Esophagus muscularis mucosa (tissue), 4 donors: ENCODE measurements around the gene DMD. TPM values are rescaled to one million over a fixed set of nuclear protein-coding genes. Genes with fewer than 3 reads are reported as not detected.
A peak's percentile ranks its signal among the peaks of the same experiment; 100 is the strongest.

Experiments used
- DNase-seq: peaks from one replicate; pipeline ENCODE4 v3.0.0-alpha.2; 2017; ENCODE audit errors: extremely low spot score
- H3K27ac ChIP-seq, 4 donors: fragments of 200-600 bp; sonication (generic); replicated peaks in 1 of 4; 1 replicate in 3 of 4; 2 replicates in 1 of 4; pipeline ENCODE4 v1.5.1; 2016 to 2019; ENCODE audit warnings: mild to moderate bottlenecking in 1 of 4
- H3K27me3 ChIP-seq, 4 donors: fragments of 200-600 bp; sonication (generic); one replicate each; pipeline versions ENCODE4 v1.5.1 to v1.6.0; 2016 to 2019
- H3K36me3 ChIP-seq, 4 donors: fragments of 200-600 bp; sonication (generic); one replicate each; pipeline ENCODE4 v1.5.1; 2016 to 2019
- H3K4me1 ChIP-seq, 4 donors: fragments of 200-600 bp; sonication (generic); one replicate each; pipeline ENCODE4 v1.5.1; 2016 to 2019
- H3K4me3 ChIP-seq, 4 donors: fragments of 200-600 bp; sonication (generic); 1 replicate in 2 of 4; 2 replicates in 2 of 4; pipeline ENCODE4 v1.5.1; 2016 to 2019; ENCODE audit warnings: mild to moderate bottlenecking in 4 of 4, moderate library complexity in 1 of 4
- H3K9me3 ChIP-seq, 4 donors: fragments of 200-600 bp; sonication (generic); 1 replicate in 3 of 4; 2 replicates in 1 of 4; pipeline ENCODE4 v1.5.1; 2016 to 2019
- CTCF ChIP-seq, 3 experiments: fragments of 200-600 bp in 2 of 3; fragments of 450-650 bp in 1 of 3; sonication (generic) in 2 of 3; IDR thresholded peaks; one replicate each; pipeline ENCODE4 v1.5.1; 2017 to 2019; ENCODE audit warnings: antibody characterized with exemption in 3 of 3, mild to moderate bottlenecking in 2 of 3, moderate library complexity in 1 of 3
- EP300 ChIP-seq: sonication (generic); formaldehyde crosslinking; IDR thresholded peaks from one replicate; pipeline ENCODE4 v1.6.1; 2017; ENCODE audit warnings: antibody characterized with exemption
- POLR2A ChIP-seq: fragments of 450-650 bp; IDR thresholded peaks from one replicate; pipeline ENCODE4 v1.6.1; 2017; ENCODE audit warnings: antibody characterized with exemption, moderate library complexity, mild to moderate bottlenecking, low read depth
- POLR2AphosphoS5 ChIP-seq, 2 donors: sonication (generic); formaldehyde crosslinking; IDR thresholded peaks; one replicate each; pipeline ENCODE4 v1.6.1; 2017; ENCODE audit warnings: antibody characterized with exemption in 2 of 2
- WGBS: methylation state at CpG from one replicate; pipeline ENCODE4 v1.1.5; 2018; 5-methylcytosine and 5-hydroxymethylcytosine counted together
- intact Hi-C: fragments of 100-400 bp; cut with DNase I; formaldehyde crosslinking; loops from one replicate; pipeline ENCODE4 v1.15.1; 2023
- total RNA-seq, 4 donors: library from RNA; depleted of rRNA; stranded (reverse); fragments of >200 nt; gene quantifications; one replicate each; pipeline versions ENCODE4 v1.1.0 to v1.2.1, GENCODE V29; 2016

Gene DMD
- total RNA-seq, 4 donors from 2014 or later = 127 to 210 (median 188) TPM

- Histone ChIP-seq H3K27ac (no peak overlapping the region), H3K27me3 (no peaks in the 10 kb centered on the region), H3K9me3 (no peaks in the 10 kb centered on the region), H3K36me3 (no peaks in the 10 kb centered on the region), H3K4me1 (no peaks in the 10 kb centered on the region), H3K4me3 (no peak overlapping the region)
- WGBS = 90% methylated on average over 3 of the region's 3 CpGs
- DNase-seq = no peak
- intact Hi-C loops = no loop called here
- TF ChIP-seq POLR2A (no peak), CTCF (IDR thresholded peaks at IDR 0.05) (no peak), EP300 (no peak), POLR2AphosphoS5 (IDR thresholded peaks at IDR 0.05) (no peak)
These were observed 1541.1 kb downstream of the DMD start for GRCh38 chrX:31670245-31670644.

- no peak overlapping the region for H3K4me3 ChIP-seq
- no peak for DNase-seq
- intact Hi-C loops = no loop called here
- H3K27ac ChIP-seq = no peak overlapping the region
- TF ChIP-seq POLR2A (no peak), EP300 (no peak), CTCF (IDR thresholded peaks at IDR 0.05) (no peak), POLR2AphosphoS5 (IDR thresholded peaks at IDR 0.05) (no peak)
- no peaks in the 10 kb centered on the region for H3K36me3 ChIP-seq
- H3K9me3 ChIP-seq = no peaks in the 10 kb centered on the region
- H3K4me1 ChIP-seq = no peaks in the 10 kb centered on the region
- H3K27me3 ChIP-seq = no peaks in the 10 kb centered on the region
- 70% methylated on average over 4 of the region's 4 CpGs for WGBS
These were observed 1545.9 kb downstream of the DMD start for GRCh38 chrX:31665454-31665853.

- no peaks in the 10 kb centered on the region for H3K9me3 ChIP-seq
- TF ChIP-seq CTCF (IDR thresholded peaks at IDR 0.05) (no peak), EP300 (no peak), POLR2AphosphoS5 (IDR thresholded peaks at IDR 0.05) (no peak), POLR2A (no peak)
- no peak for DNase-seq
- no peaks in the 10 kb centered on the region for H3K36me3 ChIP-seq
- intact Hi-C loops = no loop called here
- WGBS = 73% methylated on average over 6 of the region's 6 CpGs
- no peaks in the 10 kb centered on the region for H3K4me1 ChIP-seq
- no peak overlapping the region for H3K27ac ChIP-seq
- H3K4me3 ChIP-seq = no peak overlapping the region
- H3K27me3 ChIP-seq = no peaks in the 10 kb centered on the region
These were observed 1548.2 kb downstream of the DMD start for GRCh38 chrX:31663172-31663571.

GRCh38 chrX:31661280-31661810 lies 1550.0 kb downstream of the DMD start:
- intact Hi-C loops = no loop called here
- H3K36me3 ChIP-seq = no peaks in the 10 kb centered on the region
- TF ChIP-seq CTCF (IDR thresholded peaks at IDR 0.05) (no peak), POLR2A (no peak), EP300 (no peak), POLR2AphosphoS5 (IDR thresholded peaks at IDR 0.05) (no peak)
- H3K27me3 ChIP-seq = no peaks in the 10 kb centered on the region
- WGBS = 69% methylated on average over 2 of the region's 2 CpGs
- DNase-seq = no peak
- H3K27ac ChIP-seq = no peak overlapping the region
- no peaks in the 10 kb centered on the region for H3K9me3 ChIP-seq
- H3K4me1 ChIP-seq = no peaks in the 10 kb centered on the region
- no peak overlapping the region for H3K4me3 ChIP-seq

- WGBS = 7% methylated on average over 4 of the region's 4 CpGs
- Histone ChIP-seq H3K4me3 (no peak overlapping the region), H3K27ac (no peak overlapping the region), H3K9me3 (no peaks in the 10 kb centered on the region), H3K36me3 (no peaks in the 10 kb centered on the region), H3K27me3 (no peaks in the 10 kb centered on the region), H3K4me1 (no peaks in the 10 kb centered on the region)
- DNase-seq = no peak
- TF ChIP-seq EP300 = no peak
- peak in 2 of 3 experiments; percentile 49 to 52 for TF ChIP-seq CTCF (IDR thresholded peaks at IDR 0.05)
- TF ChIP-seq POLR2A = no peak
- no peak for TF ChIP-seq POLR2AphosphoS5 (IDR thresholded peaks at IDR 0.05)
- intact Hi-C loops = loop anchor here (5.0 kb wide), 2 partner anchors 441 to 621 kb away; no protein-coding TSS in a partner anchor
These were observed 1553.0 kb downstream of the DMD start for GRCh38 chrX:31658360-31658759.
